Activated CD4-positive, CD25-positive, alpha-beta regulatory T cell treated with anti-CD3 and anti-CD28 coated beads, Interleukin-2, amount 50 U/mL, for 24 hours (primary cell): ENCODE data around the gene ATL1.
A peak's percentile ranks its signal among the peaks of the same experiment; 100 is the strongest.
"Not testable (repeated sequence)": the region's sequence is repeated elsewhere in the genome, so short reads cannot be mapped to it uniquely, and the experiment has no call there.

Experiments used
- ATAC-seq, 2 donors: fragments of 150-1000 bp; cut with Tn5 transposase; one replicate each; pipeline ENCODE4 v1.10.0; 2021; ENCODE audit warnings: mild to moderate bottlenecking in 1 of 2, moderate library complexity in 1 of 2

The ATL1 gene

GRCh38 chr14:50659327-50659974, 99.5 kb downstream of the ATL1 start:
- no peak for ATAC-seq

DNA sequence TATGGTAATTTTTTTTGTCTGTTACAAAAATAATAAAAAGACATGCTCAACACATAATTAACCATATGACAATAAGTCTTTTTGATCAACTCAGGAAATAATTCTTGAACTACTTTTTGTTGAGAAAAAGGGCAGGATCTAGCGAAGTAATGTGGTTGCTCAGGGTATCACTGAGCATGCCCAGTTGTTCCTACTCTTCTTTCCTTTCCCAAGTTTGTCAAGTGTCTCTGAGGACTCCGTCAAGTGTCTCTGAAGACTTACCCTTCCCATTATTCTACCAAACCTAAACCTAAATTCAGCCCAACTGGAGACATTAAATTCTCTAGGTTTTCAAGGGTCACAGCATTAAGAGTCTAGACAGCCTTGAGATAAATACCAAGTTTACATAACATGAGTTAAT, 104.6 kb downstream of the ATL1 start:
- not testable (repeated sequence) for ATAC-seq

GRCh38 chr14:50665300-50665699, 105.4 kb downstream of the ATL1 start:
- ATAC-seq = not testable (repeated sequence)

- ATAC-seq = peak in 1 of 2 donors; percentile 12
Measured at GRCh38 chr14:50666772-50667683, 107.1 kb downstream of the ATL1 start.

GRCh38 chr14:50667684-50667995, 107.7 kb downstream of the ATL1 start:
- peak; percentile 39 to 47 for ATAC-seq

- ATAC-seq = peak; percentile 69 to 75
Measured at GRCh38 chr14:50667996-50668825, 108.3 kb downstream of the ATL1 start, which contains the start of gene SAV1. Gene SAV1 (minus strand): TSS chr14:50668306. CDS start chr14:50667967, 339 bp downstream.

DNA sequence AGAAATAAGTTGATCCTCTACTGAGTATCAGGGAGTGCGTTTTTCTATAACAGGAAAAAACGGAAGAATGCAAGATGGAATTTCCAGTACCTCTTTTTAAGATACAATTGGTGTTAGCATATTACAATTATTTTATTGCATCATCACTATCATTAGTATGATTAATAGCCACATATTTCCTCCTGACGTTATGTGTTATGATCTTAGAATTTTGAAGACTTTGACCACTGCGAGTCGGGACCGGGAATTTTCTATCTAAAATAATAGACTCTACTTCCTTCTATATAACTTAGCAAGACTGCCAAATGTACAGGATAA, 108.8 kb downstream of the ATL1 start:
- ATAC-seq = no peak

GRCh38 chr14:50669441-50669986, 109.6 kb downstream of the ATL1 start:
- ATAC-seq = no peak

DNA sequence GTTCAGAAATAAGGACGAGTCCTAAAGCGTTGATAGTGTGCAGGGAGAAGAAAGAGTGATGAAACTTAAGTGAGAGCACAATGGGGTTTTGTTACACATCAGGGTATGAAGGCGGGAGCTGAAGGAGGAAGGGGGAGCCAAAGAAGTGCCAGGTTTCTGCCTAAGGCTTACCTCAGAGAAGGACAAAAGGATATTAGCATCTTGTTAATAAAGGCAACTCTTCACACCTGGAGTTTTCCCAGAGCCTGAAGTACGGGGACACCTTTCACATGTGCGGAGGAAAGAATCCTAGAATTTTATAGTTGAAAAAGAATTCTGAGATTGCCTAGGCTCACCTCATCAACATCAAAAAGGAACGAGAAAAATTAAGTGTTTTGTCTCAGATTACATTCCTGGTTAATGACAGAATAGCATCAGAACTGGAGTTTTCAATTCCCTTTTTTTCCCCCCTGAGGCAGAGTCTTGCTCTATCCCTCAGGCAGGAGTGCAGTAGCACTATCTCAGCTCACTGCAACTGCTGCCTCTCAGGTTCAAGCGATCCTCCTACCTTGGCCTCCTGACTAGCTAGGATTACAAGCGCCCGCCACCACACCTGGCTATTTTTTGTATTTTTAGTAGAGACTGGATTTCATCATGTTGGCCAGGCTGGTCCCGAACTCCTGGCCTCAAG, 110.4 kb downstream of the ATL1 start:
- ATAC-seq = no peak

DNA sequence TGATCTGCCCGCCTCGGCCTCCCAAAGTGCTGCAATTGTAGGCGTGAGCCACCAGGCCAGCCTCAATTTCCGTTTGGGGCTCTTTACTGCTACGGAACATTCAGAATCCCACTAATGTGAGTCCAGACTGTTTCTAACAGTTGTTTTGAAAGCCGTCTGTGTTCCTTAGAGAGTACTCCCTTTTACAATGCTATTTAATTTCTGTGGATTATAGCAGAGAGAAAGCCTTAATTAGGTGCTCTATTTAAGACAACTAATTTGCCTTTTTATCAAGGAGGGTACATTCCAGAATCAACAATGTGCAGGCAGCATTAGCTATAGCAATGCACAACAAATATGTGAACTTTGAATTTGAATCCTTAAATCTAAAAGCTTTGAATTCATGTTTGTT, 110.9 kb downstream of the ATL1 start:
- no peak for ATAC-seq

DNA sequence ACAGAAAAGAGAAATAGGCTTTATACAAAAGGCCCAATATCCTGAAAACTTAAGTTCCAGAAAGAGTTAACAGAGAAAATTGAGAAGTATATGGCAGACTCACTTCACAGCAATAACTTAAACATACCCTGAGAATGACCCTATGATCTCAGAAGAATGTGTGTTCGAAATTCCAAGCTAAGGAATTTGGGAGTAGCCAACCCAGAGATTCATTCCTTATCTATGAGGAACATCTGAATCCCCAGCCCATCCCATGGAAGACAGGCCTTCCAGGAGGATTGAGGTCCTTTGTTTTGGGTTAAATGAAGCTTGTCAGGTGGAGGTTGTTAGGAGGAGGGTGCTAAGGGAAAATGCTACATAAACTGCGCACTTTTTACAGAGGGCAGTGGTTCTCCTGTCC, 115.7 kb downstream of the ATL1 start:
- no peak for ATAC-seq

DNA sequence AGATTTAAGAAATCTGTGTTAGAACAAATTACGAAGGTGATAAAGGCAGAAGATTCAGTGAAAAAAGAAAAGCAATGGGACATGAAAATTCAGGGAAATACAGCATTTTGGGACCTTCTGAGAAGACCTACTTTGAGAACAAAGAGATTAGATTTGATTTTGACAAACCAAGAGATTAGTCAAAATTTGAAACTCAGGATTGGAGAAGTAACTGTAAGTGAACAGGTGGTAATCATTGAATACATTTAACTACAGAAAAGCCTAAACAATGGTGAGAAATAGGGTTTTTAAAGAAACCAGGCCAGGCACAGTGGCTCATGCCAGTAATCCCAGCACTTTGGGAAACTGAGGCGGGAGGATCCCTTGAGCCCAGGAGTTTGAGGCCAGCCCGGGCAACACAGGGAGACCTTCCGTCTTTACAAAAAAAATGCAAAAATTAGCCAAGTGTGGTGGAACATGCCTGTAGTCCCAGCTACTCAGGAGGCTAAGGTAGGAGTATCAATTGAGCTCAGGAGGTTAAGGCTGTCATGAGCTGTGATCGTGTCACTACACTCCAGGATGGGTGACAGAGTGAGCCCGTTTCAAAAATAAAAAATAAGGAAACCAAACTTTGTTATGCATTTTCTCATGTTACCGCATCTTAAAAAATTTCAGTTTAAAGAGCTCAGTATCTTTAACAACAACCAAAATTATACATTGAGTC, 117.0 kb downstream of the ATL1 start:
- peak; percentile 27 to 48 for ATAC-seq

GRCh38 chr14:50677527-50678063, 117.7 kb downstream of the ATL1 start:
- peak; percentile 66 to 69 for ATAC-seq

- ATAC-seq = no peak
Measured at GRCh38 chr14:50678163-50678562, 118.2 kb downstream of the ATL1 start.

DNA sequence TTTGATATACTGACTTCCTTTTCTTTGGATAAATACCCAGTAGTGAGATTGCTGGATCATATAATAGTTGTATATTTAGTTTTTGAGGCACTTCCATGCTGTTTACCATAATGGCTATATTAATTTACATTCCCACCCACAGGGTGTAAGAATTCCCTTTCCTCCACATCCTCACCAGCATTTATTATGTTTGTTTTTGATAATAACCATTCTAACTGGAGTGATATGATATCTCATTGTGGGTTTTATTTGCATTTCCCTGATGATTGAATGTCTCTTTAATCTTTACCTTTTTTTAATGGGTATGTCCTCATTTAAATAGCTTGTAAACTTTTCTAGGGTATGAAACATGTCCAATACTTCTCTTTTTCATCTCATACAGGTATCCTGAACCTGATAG, 119.7 kb downstream of the ATL1 start:
- no peak for ATAC-seq
